NCI-H187 (cell line): ENCODE data around the gene MALRD1.

Experiments used
- DNase-seq, 2 experiments: peaks; one replicate each; lab custom pipeline; 2025; lab: John Stamatoyannopoulos, UW

Gene MALRD1

GRCh38 chr10:19385846-19386450 is 337.3 kb downstream of the MALRD1 start:
- no peak for DNase-seq

GRCh38 chr10:19408924-19409323 is 360.3 kb downstream of the MALRD1 start:
- no peak for DNase-seq

GRCh38 chr10:19411119-19411518 is 362.5 kb downstream of the MALRD1 start:
- no peak for DNase-seq

- no peak for DNase-seq
Observed at GRCh38 chr10:19412531-19412930, 363.9 kb downstream of the MALRD1 start.

- no peak for DNase-seq
Observed at GRCh38 chr10:19416164-19416563, 367.6 kb downstream of the MALRD1 start.

GRCh38 chr10:19417740-19418139 is 369.1 kb downstream of the MALRD1 start:
- DNase-seq = no peak

- DNase-seq = no peak
Observed at GRCh38 chr10:19421674-19422073, 373.1 kb downstream of the MALRD1 start.

GRCh38 chr10:19426034-19426433 is 377.4 kb downstream of the MALRD1 start:
- no peak for DNase-seq

GRCh38 chr10:19431622-19432351 is 383.2 kb downstream of the MALRD1 start:
- DNase-seq = no peak

- DNase-seq = no peak
Observed at GRCh38 chr10:19449860-19450259, 401.3 kb downstream of the MALRD1 start.

- no peak for DNase-seq
Observed at GRCh38 chr10:19451356-19451755, 402.8 kb downstream of the MALRD1 start.

GRCh38 chr10:19451937-19452336 is 403.3 kb downstream of the MALRD1 start:
- DNase-seq = no peak

- DNase-seq = no peak
Observed at GRCh38 chr10:19453967-19454366, 405.4 kb downstream of the MALRD1 start.

- no peak for DNase-seq
Observed at GRCh38 chr10:19461588-19461987, 413.0 kb downstream of the MALRD1 start.

GRCh38 chr10:19466709-19467108 is 418.1 kb downstream of the MALRD1 start:
- no peak for DNase-seq

- DNase-seq = no peak
Observed at GRCh38 chr10:19468413-19468812, 419.8 kb downstream of the MALRD1 start.

- DNase-seq = no peak
Observed at GRCh38 chr10:19469521-19469920, 420.9 kb downstream of the MALRD1 start.

GRCh38 chr10:19479854-19480253 is 431.3 kb downstream of the MALRD1 start:
- no peak for DNase-seq

GRCh38 chr10:19480353-19480752 is 431.8 kb downstream of the MALRD1 start:
- no peak for DNase-seq

GRCh38 chr10:19483421-19483820 is 434.8 kb downstream of the MALRD1 start:
- no peak for DNase-seq

GRCh38 chr10:19488592-19489280 is 440.1 kb downstream of the MALRD1 start:
- no peak for DNase-seq

- no peak for DNase-seq
Observed at GRCh38 chr10:19491166-19491565, 442.6 kb downstream of the MALRD1 start.

GRCh38 chr10:19493917-19494316 is 445.3 kb downstream of the MALRD1 start:
- no peak for DNase-seq
